MM.1S (cell line): ENCODE data around the gene ALDH3B2.

Experiments used
- DNase-seq: peaks from one replicate; pipeline ENCODE4 v3.0.0-alpha.2; 2015
- H2AFZ ChIP-seq: fragments of 300-600 bp; sonication (generic); 2 replicates; pipeline ENCODE4 v1.6.0; 2016; ENCODE audit warnings: antibody characterized with exemption, low read length
- H3F3A ChIP-seq: fragments of 300-600 bp; sonication (generic); 2 replicates; pipeline ENCODE4 v1.6.1; 2016; ENCODE audit warnings: mild to moderate bottlenecking, antibody characterized with exemption, low read length, moderate library complexity, mixed read lengths; ENCODE audit not compliant: insufficient read depth
- H3K27ac ChIP-seq: fragments of 300-600 bp; sonication (generic); 2 replicates; pipeline ENCODE4 v1.5.1; 2016; ENCODE audit warnings: mild to moderate bottlenecking, low read length
- H3K27me3 ChIP-seq: fragments of 300-600 bp; sonication (generic); replicated peaks from 2 replicates; pipeline ENCODE4 v1.6.0; 2016; ENCODE audit warnings: low read length; ENCODE audit not compliant: insufficient read depth
- H3K36me3 ChIP-seq: fragments of 300-600 bp; sonication (generic); replicated peaks from 2 replicates; pipeline ENCODE4 v1.6.1; 2016; ENCODE audit warnings: mild to moderate bottlenecking, low read length, mixed read lengths; ENCODE audit not compliant: insufficient read depth
- H3K4me1 ChIP-seq: fragments of 300-600 bp; sonication (generic); 2 replicates; pipeline ENCODE4 v1.6.1; 2016; ENCODE audit warnings: low read length, mixed read lengths
- H3K4me2 ChIP-seq: fragments of 300-600 bp; sonication (generic); 2 replicates; pipeline ENCODE4 v1.6.0; 2016; ENCODE audit warnings: low read depth, low read length
- H3K4me3 ChIP-seq: fragments of 300-600 bp; sonication (generic); 2 replicates; pipeline ENCODE4 v1.5.1; 2016; ENCODE audit warnings: low read length, mixed read lengths
- H3K79me2 ChIP-seq: fragments of 300-600 bp; sonication (generic); 2 replicates; pipeline ENCODE4 v1.6.1; 2016; ENCODE audit warnings: mixed run types, low read length, mixed read lengths
- H3K9ac ChIP-seq: fragments of 300-600 bp; sonication (generic); 2 replicates; pipeline ENCODE4 v1.6.1; 2016; ENCODE audit warnings: low read length, mixed read lengths
- H3K9me2 ChIP-seq: fragments of 300-600 bp; sonication (generic); replicated peaks from 2 replicates; pipeline ENCODE4 v1.6.1; 2016; ENCODE audit warnings: mild to moderate bottlenecking, low read length, mixed read lengths; ENCODE audit not compliant: insufficient read depth
- H3K9me3 ChIP-seq: fragments of 300-600 bp; sonication (generic); replicated peaks from 2 replicates; pipeline ENCODE4 v1.6.1; 2016; ENCODE audit warnings: mild to moderate bottlenecking, low read length, mixed read lengths; ENCODE audit not compliant: insufficient read depth
- H4K20me1 ChIP-seq: fragments of 300-600 bp; sonication (generic); 2 replicates; pipeline ENCODE4 v1.6.1; 2016; ENCODE audit warnings: mild to moderate bottlenecking, low read length, moderate library complexity, mixed read lengths; ENCODE audit not compliant: insufficient read depth
- CTCF ChIP-seq: fragments of 300-600 bp; sonication (generic); IDR thresholded peaks from 2 replicates; pipeline ENCODE4 v1.5.1; 2016; ENCODE audit warnings: antibody characterized with exemption, low read length, mixed read lengths
- EZH2 ChIP-seq: fragments of 300-600 bp; sonication (generic); optimal IDR thresholded peaks from 2 replicates; pipeline ENCODE3; 2017; ENCODE audit warnings: low read depth, mild to moderate bottlenecking, antibody characterized with exemption, low read length, mixed read lengths
- EZH2phosphoT487 ChIP-seq: fragments of 300-600 bp; sonication (generic); IDR thresholded peaks from 2 replicates; pipeline ENCODE4 v1.6.1; 2018; ENCODE audit warnings: antibody characterized with exemption, low read length

The ALDH3B2 gene

GRCh38 chr11:67634366-67635230 lies 39.8 kb downstream of the ALDH3B2 start:
- Histone ChIP-seq H3K4me3 (no peak overlapping the region), H3K4me1 (peaks cover 15% of the 10 kb centered on the region), H3K9me2 (no peaks in the 10 kb centered on the region), H3K9ac (no peak overlapping the region), H3K27me3 (no peaks in the 10 kb centered on the region), H2AFZ (no peak overlapping the region), H4K20me1 (no peaks in the 10 kb centered on the region), H3K36me3 (no peaks in the 10 kb centered on the region), H3K79me2 (no peaks in the 10 kb centered on the region), H3K27ac (no peak overlapping the region), H3K9me3 (no peaks in the 10 kb centered on the region), H3K4me2 (no peak overlapping the region), H3F3A (peaks cover 10% of the 10 kb centered on the region; the same call in 1 of the 2 replicates)
- DNase-seq, result no peak
- TF ChIP-seq EZH2 (no peak), CTCF (no peak), EZH2phosphoT487 (no peak)

GRCh38 chr11:67633758-67634365 lies 40.6 kb downstream of the ALDH3B2 start:
- no peaks in the 10 kb centered on the region for H4K20me1 ChIP-seq
- H3K4me1 ChIP-seq, result peaks cover 17% of the 10 kb centered on the region
- DNase-seq, result no peak
- no peak overlapping the region for H3K4me2 ChIP-seq
- TF ChIP-seq EZH2phosphoT487, result no peak
- no peak for TF ChIP-seq EZH2
- no peak for TF ChIP-seq CTCF
- no peak overlapping the region for H3K27ac ChIP-seq
- H3K79me2 ChIP-seq, result peaks cover 3% of the 10 kb centered on the region
- no peak overlapping the region for H3K9ac ChIP-seq
- H3K4me3 ChIP-seq, result no peak overlapping the region
- no peaks in the 10 kb centered on the region for H3K9me3 ChIP-seq
- H3K27me3 ChIP-seq, result no peaks in the 10 kb centered on the region
- no peaks in the 10 kb centered on the region for H3K36me3 ChIP-seq
- no peaks in the 10 kb centered on the region for H3K9me2 ChIP-seq
- peaks cover 14% of the 10 kb centered on the region; the same call in 1 of the 2 replicates for H3F3A ChIP-seq
- H2AFZ ChIP-seq, result no peak overlapping the region

GRCh38 chr11:67632982-67633755 lies 41.3 kb downstream of the ALDH3B2 start:
- H3K4me3 ChIP-seq, result no peak overlapping the region
- no peak overlapping the region for H2AFZ ChIP-seq
- no peak for TF ChIP-seq CTCF
- no peak for TF ChIP-seq EZH2phosphoT487
- peaks cover 10% of the 10 kb centered on the region for H3K79me2 ChIP-seq
- no peak overlapping the region for H3K27ac ChIP-seq
- H3K4me1 ChIP-seq, result peaks cover 24% of the 10 kb centered on the region
- H3K27me3 ChIP-seq, result no peaks in the 10 kb centered on the region
- H4K20me1 ChIP-seq, result no peaks in the 10 kb centered on the region
- H3F3A ChIP-seq, result peaks cover 14% of the 10 kb centered on the region; the same call in 1 of the 2 replicates
- no peak overlapping the region for H3K4me2 ChIP-seq
- no peak overlapping the region for H3K9ac ChIP-seq
- no peaks in the 10 kb centered on the region for H3K9me3 ChIP-seq
- no peaks in the 10 kb centered on the region for H3K9me2 ChIP-seq
- no peak for DNase-seq
- no peaks in the 10 kb centered on the region for H3K36me3 ChIP-seq
